Stimulated activated memory B cell treated with anti-CD40 and anti-IgM and Interleukin-4, amounts not matched to agents 10 μg/mL and 1 μg/mL and 100 μg/mL, for 72 hours (primary cell): ENCODE results near the gene CHKB.

Source experiments
- ATAC-seq: fragments of 150-1000 bp; cut with Tn5 transposase; 2 replicates; pipeline ENCODE4 v1.10.0; 2021
- H3K27ac Mint-ChIP-seq: one replicate; pipeline ENCODE4 v1.8.0; 2022; ENCODE audit warnings: mild to moderate bottlenecking, mixed read lengths
- H3K27me3 Mint-ChIP-seq: one replicate; pipeline ENCODE4 v1.8.0; 2022; ENCODE audit warnings: mixed read lengths
- H3K36me3 Mint-ChIP-seq: one replicate; pipeline ENCODE4 v1.8.0; 2022; ENCODE audit warnings: mixed read lengths
- H3K4me1 Mint-ChIP-seq: one replicate; pipeline ENCODE4 v1.8.0; 2022; ENCODE audit warnings: mixed read lengths
- H3K4me3 Mint-ChIP-seq: one replicate; pipeline ENCODE4 v1.8.0; 2022; ENCODE audit warnings: mild to moderate bottlenecking, moderate library complexity, mixed read lengths
- H3K9me3 Mint-ChIP-seq: one replicate; pipeline ENCODE4 v1.8.0; 2022; ENCODE audit warnings: mixed read lengths

The CHKB gene

DNA sequence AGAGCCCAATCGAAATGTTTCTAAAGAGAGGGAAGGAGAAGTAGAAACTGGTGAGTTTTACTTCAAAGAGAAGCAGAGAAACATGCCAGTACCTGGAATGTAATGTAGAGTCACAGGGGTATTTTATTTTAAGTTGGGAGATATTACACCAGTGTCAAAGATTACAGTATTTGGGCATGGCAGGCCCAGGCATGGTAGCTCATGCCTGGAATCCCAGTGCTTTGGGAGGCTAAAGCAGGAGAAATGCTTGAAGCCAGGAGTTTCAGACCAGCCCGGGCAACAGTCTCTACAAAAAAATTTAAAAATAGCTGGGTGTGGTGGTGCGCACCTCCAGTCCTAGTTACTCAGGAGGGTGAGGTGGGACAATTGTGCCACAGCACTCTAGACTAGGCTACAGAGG is 22.6 kb downstream of the CHKB start:
- H3K4me3 Mint-ChIP-seq: no peak overlapping the region
- H3K27ac Mint-ChIP-seq: no peak overlapping the region
- H3K9me3 Mint-ChIP-seq: no peaks in the 10 kb centered on the region
- H3K36me3 Mint-ChIP-seq: no peaks in the 10 kb centered on the region
- no peak for ATAC-seq
- H3K27me3 Mint-ChIP-seq: no peaks in the 10 kb centered on the region
- peaks cover 17% of the 10 kb centered on the region for H3K4me1 Mint-ChIP-seq

DNA sequence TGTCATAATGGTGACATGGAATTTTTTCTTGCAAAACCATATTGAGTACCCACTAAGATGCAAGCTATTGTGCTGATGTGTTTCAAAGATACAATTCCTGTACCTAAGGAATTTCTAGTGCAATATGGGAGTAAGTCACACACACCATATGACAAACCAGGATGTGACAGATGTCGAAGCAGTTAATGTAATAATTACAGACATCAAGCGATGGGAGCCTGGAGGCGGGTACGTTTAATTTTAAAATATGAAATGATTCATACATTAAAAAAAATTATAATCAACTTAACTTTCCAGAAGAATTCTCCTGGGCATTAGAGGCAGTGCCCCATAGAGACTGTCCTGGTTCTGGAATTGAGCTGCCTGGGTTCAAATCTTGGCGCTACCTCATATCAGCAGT is 25.9 kb downstream of the CHKB start:
- H3K27me3 Mint-ChIP-seq: no peaks in the 10 kb centered on the region
- no peaks in the 10 kb centered on the region for H3K36me3 Mint-ChIP-seq
- H3K4me3 Mint-ChIP-seq: no peak overlapping the region
- H3K9me3 Mint-ChIP-seq: no peaks in the 10 kb centered on the region
- H3K27ac Mint-ChIP-seq: no peak overlapping the region
- peaks cover 3% of the 10 kb centered on the region for H3K4me1 Mint-ChIP-seq
- ATAC-seq: no peak

DNA sequence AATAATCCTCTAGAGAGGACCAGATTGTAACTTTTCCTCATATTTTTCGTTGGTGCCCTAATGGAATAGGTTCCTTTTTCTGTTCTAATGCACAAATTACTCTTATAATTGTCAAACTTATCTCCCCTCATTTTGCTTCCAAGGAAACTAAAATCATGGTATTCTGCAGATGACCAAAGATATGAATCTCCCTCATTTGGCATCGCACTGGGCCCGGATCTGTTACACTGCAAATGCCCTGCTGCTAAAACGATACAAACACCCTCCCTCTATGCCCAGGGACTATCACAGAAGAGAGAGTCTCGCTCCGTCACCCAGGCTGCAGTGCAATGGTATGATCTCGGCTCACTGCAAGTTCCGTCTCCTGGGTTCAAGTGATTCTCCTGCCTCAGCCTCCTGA is 29.3 kb downstream of the CHKB start:
- H3K27ac Mint-ChIP-seq: no peak overlapping the region
- no peak overlapping the region for H3K4me3 Mint-ChIP-seq
- peaks cover 18% of the 10 kb centered on the region for H3K4me1 Mint-ChIP-seq
- no peaks in the 10 kb centered on the region for H3K9me3 Mint-ChIP-seq
- H3K36me3 Mint-ChIP-seq: no peaks in the 10 kb centered on the region
- no peak for ATAC-seq
- no peaks in the 10 kb centered on the region for H3K27me3 Mint-ChIP-seq

DNA sequence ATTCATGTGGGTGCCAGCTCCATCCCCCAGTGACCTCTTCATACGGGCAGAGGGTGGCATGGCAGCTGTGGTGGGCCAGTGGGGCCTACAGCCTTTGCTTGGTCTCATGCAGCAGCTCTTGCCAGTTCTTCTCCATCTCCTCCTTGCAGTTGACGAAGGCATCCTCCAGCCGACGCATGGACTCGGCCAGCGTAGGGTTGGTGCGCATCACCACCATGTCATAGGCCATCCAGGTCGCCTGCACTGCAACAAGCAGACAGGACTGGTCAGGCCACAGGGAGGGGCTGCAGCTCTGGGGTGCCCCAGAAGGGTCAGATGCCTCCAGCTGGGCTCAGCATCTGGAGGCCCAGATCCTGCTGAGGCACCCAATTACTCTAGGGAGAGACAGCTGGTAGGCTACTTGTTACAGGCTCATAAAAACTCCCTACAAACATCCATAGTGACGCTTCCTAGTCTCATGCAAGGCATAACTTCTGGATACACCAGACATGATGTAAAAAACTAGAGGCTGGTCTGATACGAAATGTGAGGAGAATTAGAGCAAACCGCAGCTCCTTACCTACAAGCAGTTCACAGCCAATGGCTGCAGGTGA is 31.4 kb downstream of the CHKB start:
- H3K36me3 Mint-ChIP-seq: no peaks in the 10 kb centered on the region
- H3K27ac Mint-ChIP-seq: no peak overlapping the region

DNA sequence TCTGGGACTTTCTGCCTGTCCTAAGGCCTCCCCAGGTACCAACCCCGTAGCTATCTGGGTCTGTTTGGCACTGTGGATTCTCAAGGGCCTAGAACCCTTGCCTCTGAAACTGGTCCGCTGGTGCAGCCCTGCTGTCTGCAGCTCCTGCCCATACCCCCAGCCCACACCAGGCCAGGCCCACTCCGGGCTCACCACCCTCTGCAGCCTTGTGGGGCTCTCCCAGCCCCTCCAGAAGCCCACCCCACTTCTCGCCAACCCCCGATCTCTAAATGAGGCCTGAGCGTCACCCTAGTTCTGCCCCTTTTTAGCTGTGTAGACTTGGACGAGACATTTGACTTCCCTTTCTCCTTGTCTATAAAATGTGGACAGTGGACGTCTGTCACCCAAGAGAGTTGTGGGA is 32.3 kb downstream of the CHKB start:
- no peak for ATAC-seq
- Mint-ChIP-seq H3K27ac (peak overlapping the region; percentile 43), H3K4me3 (peak overlapping the region; percentile 29), H3K27me3 (no peaks in the 10 kb centered on the region), H3K9me3 (no peaks in the 10 kb centered on the region), H3K36me3 (no peaks in the 10 kb centered on the region), H3K4me1 (peaks cover 30% of the 10 kb centered on the region)

More for the DNA sequence above, 31.4 kb downstream of the CHKB start:
- Mint-ChIP-seq H3K9me3 (no peaks in the 10 kb centered on the region), H3K4me1 (peaks cover 27% of the 10 kb centered on the region), H3K27me3 (no peaks in the 10 kb centered on the region), H3K4me3 (no peak overlapping the region)
- no peak for ATAC-seq

DNA sequence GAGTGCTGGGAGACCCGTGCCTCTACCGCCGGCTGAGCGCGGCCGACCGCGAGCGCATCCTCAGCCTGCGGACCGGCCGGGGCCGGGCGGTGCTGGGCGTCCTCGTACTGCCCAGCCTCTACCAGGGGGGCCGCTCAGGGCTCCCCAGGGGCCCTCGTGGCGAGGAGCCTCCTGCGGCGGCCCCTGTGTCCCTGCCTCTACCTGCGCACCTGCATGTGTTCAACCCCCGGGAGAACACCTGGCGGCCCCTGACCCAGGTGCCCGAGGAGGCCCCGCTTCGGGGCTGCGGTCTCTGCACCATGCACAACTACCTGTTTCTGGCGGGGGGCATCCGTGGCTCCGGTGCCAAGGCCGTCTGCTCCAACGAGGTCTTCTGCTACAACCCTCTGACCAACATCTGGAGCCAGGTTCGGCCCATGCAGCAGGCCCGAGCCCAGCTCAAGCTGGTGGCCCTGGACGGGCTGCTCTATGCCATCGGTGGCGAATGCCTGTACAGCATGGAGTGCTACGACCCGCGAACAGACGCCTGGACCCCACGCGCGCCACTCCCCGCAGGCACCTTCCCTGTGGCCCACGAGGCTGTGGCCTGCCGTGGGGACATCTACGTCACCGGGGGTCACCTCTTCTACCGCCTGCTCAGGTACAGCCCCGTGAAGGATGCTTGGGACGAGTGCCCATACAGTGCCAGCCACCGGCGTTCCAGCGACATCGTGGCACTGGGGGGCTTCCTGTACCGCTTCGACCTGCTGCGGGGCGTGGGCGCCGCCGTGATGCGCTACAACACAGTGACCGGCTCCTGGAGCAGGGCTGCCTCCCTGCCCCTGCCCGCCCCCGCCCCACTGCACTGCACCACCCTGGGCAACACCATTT is 33.5 kb downstream of the CHKB start:
- H3K36me3 Mint-ChIP-seq: no peaks in the 10 kb centered on the region
- peak overlapping the region; percentile 76 for H3K27ac Mint-ChIP-seq
- peak overlapping the region; percentile 66 for H3K4me3 Mint-ChIP-seq
- peaks cover 42% of the 10 kb centered on the region for H3K4me1 Mint-ChIP-seq
- peak; percentile 27 for ATAC-seq
- H3K9me3 Mint-ChIP-seq: no peaks in the 10 kb centered on the region
- H3K27me3 Mint-ChIP-seq: no peaks in the 10 kb centered on the region

DNA sequence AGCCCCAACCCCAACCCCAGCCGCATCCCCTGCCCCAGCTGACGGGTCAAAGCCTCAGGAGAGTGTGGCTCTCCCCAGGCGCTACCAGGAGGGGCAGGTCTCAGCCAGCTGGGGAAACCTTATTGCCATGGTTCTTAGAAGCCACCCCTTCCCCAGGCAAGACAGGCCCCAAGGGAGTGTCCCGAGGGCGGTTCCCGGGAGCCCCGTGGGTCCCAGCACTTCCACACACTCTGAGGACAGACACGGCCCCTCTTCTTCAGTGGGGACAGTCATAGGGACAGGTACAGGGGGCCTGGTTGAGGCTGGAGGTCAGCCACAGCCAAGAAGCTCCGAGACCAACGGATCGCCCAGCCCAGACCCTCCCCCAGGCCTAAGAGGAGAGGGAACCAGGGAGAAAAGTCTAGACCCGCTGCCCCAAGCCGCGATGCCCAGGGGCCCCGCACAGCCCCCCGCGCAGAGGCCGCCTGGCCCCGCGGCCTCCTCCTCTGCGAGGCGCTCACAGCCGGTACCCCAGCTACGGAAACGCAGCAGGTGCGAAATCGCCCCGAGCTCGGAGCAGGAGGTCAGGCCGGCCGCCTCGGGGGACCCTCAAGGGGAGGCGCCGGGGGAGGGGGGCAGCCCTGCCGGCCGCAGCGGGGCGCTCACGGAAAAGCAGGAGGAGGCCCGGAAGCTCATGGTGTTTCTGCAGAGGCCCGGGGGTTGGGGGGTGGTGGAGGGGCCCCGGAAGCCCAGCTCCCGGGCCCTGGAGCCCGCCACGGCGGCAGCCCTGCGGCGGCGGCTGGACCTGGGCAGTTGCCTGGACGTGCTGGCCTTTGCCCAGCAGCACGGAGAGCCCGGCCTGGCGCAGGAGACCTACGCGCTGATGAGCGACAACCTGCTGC is 34.4 kb downstream of the CHKB start:
- Mint-ChIP-seq H3K4me3 (peak overlapping the region; percentile 54), H3K27ac (peak overlapping the region; percentile 76), H3K27me3 (no peaks in the 10 kb centered on the region), H3K36me3 (no peaks in the 10 kb centered on the region), H3K9me3 (no peaks in the 10 kb centered on the region), H3K4me1 (peaks cover 46% of the 10 kb centered on the region)
- peak; percentile 40 for ATAC-seq

DNA sequence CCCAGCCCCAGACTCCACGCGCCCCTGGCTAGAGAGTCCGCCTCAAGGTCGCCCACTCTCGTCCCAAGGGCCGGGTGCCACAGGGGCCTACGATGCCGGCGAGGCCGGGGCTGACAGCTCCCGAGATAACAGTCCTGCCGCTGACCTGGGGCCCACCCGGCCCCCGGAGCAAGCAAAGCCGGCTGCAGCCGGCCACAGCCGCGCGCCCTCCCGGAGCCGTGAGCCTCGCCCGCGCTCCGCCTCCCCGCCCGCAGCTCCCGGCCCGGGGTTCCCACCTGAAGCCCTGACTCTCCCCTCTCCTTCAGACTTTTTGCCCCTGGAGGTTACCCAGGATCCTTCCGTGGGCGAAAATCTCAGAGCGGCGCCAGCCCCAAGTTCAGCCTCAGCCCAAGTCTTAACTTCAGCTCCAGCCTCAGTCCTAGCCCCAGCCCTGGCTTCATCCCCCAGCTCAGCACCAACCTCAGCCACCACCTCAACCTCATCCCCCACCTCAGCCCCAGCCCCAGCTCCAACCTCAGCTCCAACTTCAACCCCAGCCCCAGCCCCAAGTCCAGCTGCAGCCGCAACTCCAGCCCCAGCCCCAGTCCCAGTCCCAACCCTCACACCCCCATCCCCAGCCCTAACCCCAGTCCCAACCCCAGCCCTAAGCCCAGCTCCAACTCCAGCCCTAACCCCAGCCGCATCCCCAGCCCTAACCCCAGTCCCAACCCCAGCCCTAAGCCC is 35.2 kb downstream of the CHKB start:
- no peak for ATAC-seq
- peaks cover 50% of the 10 kb centered on the region for H3K4me1 Mint-ChIP-seq
- H3K36me3 Mint-ChIP-seq: no peaks in the 10 kb centered on the region
- no peak overlapping the region for H3K4me3 Mint-ChIP-seq
- no peaks in the 10 kb centered on the region for H3K27me3 Mint-ChIP-seq
- H3K27ac Mint-ChIP-seq: peak overlapping the region; percentile 76
- H3K9me3 Mint-ChIP-seq: no peaks in the 10 kb centered on the region

DNA sequence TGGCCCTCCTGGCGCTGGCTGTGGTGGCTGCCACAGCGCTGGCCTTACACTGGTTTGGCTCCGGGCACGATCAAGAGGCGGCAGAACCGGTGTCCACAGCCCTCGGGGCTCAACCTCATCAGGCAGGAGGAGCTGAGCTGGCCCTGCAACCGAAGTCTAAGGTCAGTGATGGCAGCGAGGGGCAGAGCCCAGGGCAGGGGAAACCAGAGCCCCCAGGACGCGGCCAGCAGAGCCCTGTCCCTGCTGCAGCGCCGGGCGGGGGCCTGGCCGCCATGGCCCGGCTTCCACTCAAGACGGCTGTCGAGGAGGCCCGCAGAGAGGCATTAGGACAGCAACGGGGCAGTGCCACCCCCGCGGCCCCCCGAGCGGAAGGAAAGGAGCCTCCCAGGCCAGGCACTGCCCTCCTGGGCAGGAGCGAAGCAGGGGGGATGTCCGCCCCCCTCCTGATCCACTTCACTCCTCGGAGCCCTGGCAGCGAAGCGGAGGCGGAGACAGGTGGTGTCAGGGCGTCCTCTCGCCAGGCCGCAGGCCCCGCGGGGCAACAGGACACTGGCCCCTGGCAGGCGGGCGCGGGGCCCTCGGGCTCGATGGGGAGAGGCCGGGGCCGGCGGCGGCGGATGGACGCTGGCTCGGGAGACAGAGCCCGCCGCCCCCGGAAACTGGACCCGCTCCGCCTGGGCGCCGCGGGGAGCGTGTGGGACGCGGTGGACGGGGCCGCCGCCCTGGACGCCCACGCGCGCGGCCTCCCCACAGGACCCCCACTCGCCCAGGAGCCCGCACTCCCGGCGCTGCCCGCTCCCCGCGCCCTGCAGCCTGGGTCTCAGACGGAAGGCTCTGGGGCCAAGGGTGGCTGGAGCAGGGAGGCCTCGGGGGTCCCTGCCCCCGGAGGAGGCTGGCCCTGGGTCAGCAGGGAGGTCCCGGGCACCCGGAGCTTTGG is 36.1 kb downstream of the CHKB start:
- ATAC-seq: peak; percentile 50
- H3K4me3 Mint-ChIP-seq: no peak overlapping the region
- no peaks in the 10 kb centered on the region for H3K36me3 Mint-ChIP-seq
- no peaks in the 10 kb centered on the region for H3K9me3 Mint-ChIP-seq
- H3K4me1 Mint-ChIP-seq: peaks cover 53% of the 10 kb centered on the region
- H3K27ac Mint-ChIP-seq: peak overlapping the region; percentile 89
- H3K27me3 Mint-ChIP-seq: no peaks in the 10 kb centered on the region

DNA sequence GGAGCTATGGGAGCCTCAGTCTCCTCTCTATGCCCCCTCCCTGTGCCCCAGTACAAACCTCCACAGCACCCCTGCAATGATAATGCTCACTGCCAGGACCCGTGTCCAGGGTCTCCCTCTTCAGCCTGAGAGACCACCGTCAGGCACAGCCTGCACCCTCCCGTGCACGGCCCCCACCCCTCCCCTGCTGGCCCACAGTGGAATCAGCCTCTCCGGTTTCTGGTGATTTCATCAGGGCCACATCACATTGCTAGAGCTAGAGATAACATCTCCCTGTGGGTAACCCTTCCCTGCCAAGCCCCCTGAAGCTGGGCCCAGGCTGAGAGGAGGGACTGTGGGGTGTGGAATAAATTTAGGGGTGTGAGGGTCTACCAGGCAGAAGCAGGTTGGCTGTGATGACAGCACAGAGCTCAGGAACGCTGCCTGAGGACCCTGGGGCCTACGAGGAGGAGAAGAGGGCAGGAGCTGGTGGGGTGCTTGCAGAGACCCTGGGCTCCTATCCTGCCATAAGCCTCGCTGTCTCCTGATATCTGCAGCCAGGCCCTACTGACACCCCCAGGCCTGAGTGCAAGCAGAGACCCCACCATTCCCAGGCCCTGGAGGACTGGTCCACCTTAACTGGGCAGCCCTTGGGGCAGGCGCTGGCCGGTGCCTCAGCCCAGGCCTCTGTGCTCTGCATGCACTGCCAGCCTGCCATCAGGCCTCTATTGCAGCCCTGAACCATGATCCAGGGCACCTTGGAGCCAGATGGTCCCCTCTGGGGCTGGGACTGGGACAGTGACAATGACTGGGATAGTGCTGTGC is 36.9 kb downstream of the CHKB start, which contains the start of gene KLHDC7B:
TSS of gene KLHDC7B (plus strand) at position 378 of the 804 bp plus-strand sequence. CDS start at position 723, 345 bp downstream.
- peaks cover 60% of the 10 kb centered on the region for H3K4me1 Mint-ChIP-seq
- peak within 1 kb of the TSS; percentile 89 for H3K27ac Mint-ChIP-seq
- no peak for ATAC-seq
- H3K4me3 Mint-ChIP-seq: no peak within 1 kb of the TSS
- no peaks in the 10 kb centered on the region for H3K27me3 Mint-ChIP-seq
- H3K9me3 Mint-ChIP-seq: no peaks in the 10 kb centered on the region
- H3K36me3 Mint-ChIP-seq: no peaks in the 10 kb centered on the region

DNA sequence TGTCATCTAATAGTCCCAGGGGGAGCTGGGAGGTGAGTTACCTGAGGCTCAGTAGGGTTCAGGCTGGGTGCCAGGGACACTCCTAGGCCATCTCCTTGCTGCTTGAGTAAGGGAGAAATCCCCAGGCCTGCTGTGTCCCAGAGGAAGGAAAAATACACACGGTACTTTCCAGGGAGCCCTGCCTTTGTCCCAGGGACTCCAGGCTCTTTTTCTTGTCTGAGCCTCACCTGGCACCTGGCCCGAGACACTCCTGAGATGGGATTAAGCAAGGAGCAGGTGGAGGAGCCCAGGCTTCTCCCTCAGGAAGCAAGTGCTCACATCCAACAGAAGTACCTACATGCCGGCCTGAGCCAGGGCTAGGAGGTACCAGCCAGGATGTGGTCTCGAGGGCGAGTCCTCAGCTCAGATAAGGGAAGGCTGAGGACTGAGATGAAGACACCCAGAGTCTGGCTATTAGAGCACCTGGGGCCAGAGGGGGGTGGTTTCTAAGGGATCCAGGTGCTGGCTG is 37.8 kb downstream of the CHKB start:
- Mint-ChIP-seq H3K9me3 (no peaks in the 10 kb centered on the region), H3K27me3 (no peaks in the 10 kb centered on the region), H3K36me3 (no peaks in the 10 kb centered on the region), H3K4me1 (peaks cover 60% of the 10 kb centered on the region), H3K4me3 (no peak overlapping the region), H3K27ac (peak overlapping the region; percentile 89)
- ATAC-seq: no peak

DNA sequence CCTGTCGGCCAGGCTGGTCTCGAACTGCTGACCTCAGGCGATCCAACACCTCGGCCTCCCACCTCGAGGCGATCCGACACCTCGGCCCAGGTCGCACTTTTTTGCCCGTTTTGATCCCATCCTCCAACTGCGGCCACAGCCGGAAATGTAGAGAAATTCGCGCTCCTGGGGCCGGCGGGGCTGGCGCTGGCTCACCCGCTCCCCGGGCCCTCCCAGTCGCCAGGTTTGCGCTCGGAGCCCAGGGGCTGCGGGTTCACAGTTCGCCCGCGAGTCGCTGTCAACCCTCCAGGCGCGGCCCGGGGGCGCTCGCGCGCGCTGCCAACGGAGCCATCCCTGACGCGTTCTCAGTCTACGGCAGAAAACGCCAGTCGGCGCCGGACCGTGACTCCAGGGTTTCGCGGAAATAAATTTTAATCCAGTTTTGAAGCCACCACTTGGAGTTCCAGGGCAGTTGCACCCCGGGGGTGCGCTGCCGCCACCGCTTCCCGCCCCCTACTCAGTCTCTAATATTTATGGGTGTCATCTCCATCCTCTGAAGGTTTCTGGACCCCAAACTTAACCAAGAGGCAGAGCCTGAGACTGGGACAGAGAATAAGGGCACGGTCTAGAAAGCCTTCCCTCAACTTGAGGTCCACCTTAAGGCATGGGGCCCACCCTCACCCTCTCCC is 38.4 kb downstream of the CHKB start:
- Mint-ChIP-seq H3K27me3 (no peaks in the 10 kb centered on the region), H3K27ac (peak overlapping the region; percentile 89), H3K9me3 (no peaks in the 10 kb centered on the region), H3K4me3 (peak overlapping the region; percentile 46), H3K4me1 (peaks cover 61% of the 10 kb centered on the region), H3K36me3 (no peaks in the 10 kb centered on the region)
- ATAC-seq: peak; percentile 24
